HCT116 (cell line): ENCODE data around the gene AGAP1. TPM values are rescaled to one million over a fixed set of nuclear protein-coding genes. Genes with fewer than 3 reads are reported as not detected.

ENCODE experiments used
- ATAC-seq: fragments of 200-7000 bp; cut with Tn5 transposase; 2 replicates; pipeline ENCODE4 v1.9.1; 2020; ENCODE audit warnings: mild to moderate bottlenecking, moderate library complexity
- BruUV-seq: library from RNA; stranded (reverse); fragments of 400-500 nt; replicated peaks from 2 replicates; lab custom pipeline; 2021; lab: Mats Ljungman, UMichigan
- CTCF ChIA-PET: fragments of 300-600 bp; sonication (Branson Sonifier 250); formaldehyde crosslinking; loops from one replicate; lab custom pipeline; 2021; ENCODE audit warnings: antibody characterized with exemption; lab: Charles Lee
- POLR2A ChIA-PET: fragments of 300-600, 350-600 bp; sonication (Branson Sonifier 250); formaldehyde crosslinking; loops from one replicate; lab custom pipeline; 2021; ENCODE audit warnings: antibody characterized with exemption; lab: Charles Lee
- RAD21 ChIA-PET, 2 experiments: fragments of 300-600 bp; sonication (Branson Sonifier 250); formaldehyde crosslinking; loops; one replicate each; lab custom pipeline; 2023; ENCODE audit warnings: low total read pairs in 2 of 2; ENCODE audit not compliant: uncharacterized antibody in 2 of 2, unreplicated experiment in 2 of 2, low non-redundant PET in 1 of 2; lab: Charles Lee
- DNase-seq: peaks from one replicate; pipeline ENCODE4 v3.0.0-alpha.2; 2010; ENCODE audit warnings: low read depth, low spot score
- H2AFZ ChIP-seq: fragments of 200-600 bp; shearing (Covaris generic), sonication (generic); 2 replicates; pipeline ENCODE4 v1.6.1; 2017; ENCODE audit warnings: low read depth, mixed run types, mixed read lengths, antibody characterized with exemption, low read length; ENCODE audit not compliant: poor library complexity, severe bottlenecking
- H3K27ac ChIP-seq: 2 replicates; pipeline ENCODE4 v1.5.1; 2012; ENCODE audit warnings: low read depth, low read length
- H3K27me3 ChIP-seq: fragments of 200-600 bp; sonication (generic); 2 replicates; pipeline ENCODE4 v1.6.1; 2016; ENCODE audit warnings: mixed run types, low read length, mixed read lengths; ENCODE audit not compliant: insufficient read depth
- H3K36me3 ChIP-seq, 2 experiments: fragments of 200-500 bp in 1 of 2; fragments of 200-600 bp in 1 of 2; sonication (Bioruptor generic) in 1 of 2; sonication (generic) in 1 of 2; 2 replicates each; pipeline versions ENCODE4 v1.5.1 to v1.6.1; 2014 to 2016; ENCODE audit warnings: low read length in 2 of 2, inconsistent platforms in 1 of 2, mixed read lengths in 1 of 2, mixed run types in 1 of 2; ENCODE audit not compliant: insufficient read depth in 2 of 2, control insufficient read depth in 1 of 2
- H3K4me1 ChIP-seq, 2 experiments: fragments of 200-600 bp in 1 of 2; sonication (generic) in 1 of 2; 2 replicates each; pipeline versions ENCODE4 v1.5.1 to v1.6.1; 2012 to 2017; ENCODE audit warnings: low read length in 2 of 2, inconsistent platforms in 1 of 2, mild to moderate bottlenecking in 1 of 2, mixed read lengths in 1 of 2, mixed run types in 1 of 2, moderate library complexity in 1 of 2; ENCODE audit not compliant: insufficient read depth in 2 of 2, control insufficient read depth in 1 of 2
- H3K4me2 ChIP-seq: fragments of 200-600 bp; sonication (generic); 2 replicates; pipeline ENCODE4 v1.6.1; 2017; ENCODE audit warnings: mixed run types, low read length, mixed read lengths
- H3K4me3 ChIP-seq, 2 experiments: fragments of 200-600 bp in 1 of 2; sonication (generic) in 1 of 2; replicated peaks in 1 of 2; 2 replicates each; pipeline ENCODE4 v1.5.1; 2011 to 2016; ENCODE audit warnings: low read length in 2 of 2, control low read depth in 1 of 2, low read depth in 1 of 2, mild to moderate bottlenecking in 1 of 2, mixed read lengths in 1 of 2, mixed run types in 1 of 2
- H3K79me2 ChIP-seq: fragments of 200-600 bp; sonication (generic); 2 replicates; pipeline ENCODE4 v1.6.1; 2017; ENCODE audit warnings: mild to moderate bottlenecking, mixed run types, low read length, moderate library complexity, mixed read lengths; ENCODE audit not compliant: insufficient read depth
- H3K9ac ChIP-seq: fragments of 200-600 bp; sonication (generic); 2 replicates; pipeline ENCODE4 v1.6.1; 2016; ENCODE audit warnings: low read length, mixed read lengths
- H3K9me2 ChIP-seq: fragments of 200-600 bp; sonication (generic), shearing (Covaris generic); 2 replicates; pipeline ENCODE4 v1.6.1; 2017; ENCODE audit warnings: mixed run types, mild to moderate bottlenecking, moderate library complexity; ENCODE audit not compliant: insufficient read depth
- H3K9me3 ChIP-seq, 2 experiments: fragments of 200-500 bp in 1 of 2; fragments of 200-600 bp in 1 of 2; sonication (Bioruptor generic) in 1 of 2; sonication (generic) in 1 of 2; 2 replicates each; pipeline ENCODE4 v1.6.1; 2014 to 2017; ENCODE audit warnings: low read length in 2 of 2, mixed read lengths in 2 of 2, inconsistent platforms in 1 of 2, low read depth in 1 of 2, mild to moderate bottlenecking in 1 of 2, mixed run types in 1 of 2, moderate library complexity in 1 of 2; ENCODE audit not compliant: control insufficient read depth in 1 of 2, insufficient read depth in 1 of 2
- H4K20me1 ChIP-seq: fragments of 200-600 bp; sonication (generic), shearing (Covaris generic); 2 replicates; pipeline ENCODE4 v1.6.1; 2017; ENCODE audit warnings: mixed run types, mild to moderate bottlenecking, moderate library complexity; ENCODE audit not compliant: insufficient read depth
- CBX3 ChIP-seq: IDR thresholded peaks from 2 replicates; pipeline ENCODE4 v1.6.1; 2012; ENCODE audit warnings: low read depth
- FOSL1 ChIP-seq: IDR thresholded peaks from 2 replicates; pipeline ENCODE4 v1.6.1; 2012; ENCODE audit warnings: low read depth
- JUND ChIP-seq: IDR thresholded peaks from 2 replicates; pipeline ENCODE4 v1.6.1; 2012
- MAX ChIP-seq: IDR thresholded peaks from 2 replicates; pipeline ENCODE4 v1.6.1; 2012
- POLR2AphosphoS5 ChIP-seq: IDR thresholded peaks from 2 replicates; pipeline ENCODE4 v1.6.1; 2011; ENCODE audit warnings: mild to moderate bottlenecking, low read depth, low read length, moderate library complexity
- SIN3A ChIP-seq: IDR thresholded peaks from 2 replicates; pipeline ENCODE4 v1.6.1; 2012; ENCODE audit warnings: low read depth
- SP1 ChIP-seq: IDR thresholded peaks from 2 replicates; pipeline ENCODE4 v1.6.1; 2012; ENCODE audit warnings: low read depth
- SRF ChIP-seq: IDR thresholded peaks from 2 replicates; pipeline ENCODE4 v1.6.1; 2012; ENCODE audit warnings: low read depth
- YY1 ChIP-seq: IDR thresholded peaks from 2 replicates; pipeline ENCODE4 v1.6.1; 2011; ENCODE audit warnings: low read length, low read depth, moderate library complexity, mild to moderate bottlenecking; ENCODE audit not compliant: insufficient replicate concordance; ENCODE audit errors: extremely low read depth
- ZFX ChIP-seq: fragments of 450-650 bp; IDR thresholded peaks from 2 replicates; pipeline ENCODE4 v1.6.1; 2017
- ZNF274 ChIP-seq: fragments of 200-500 bp; sonication (Bioruptor generic); IDR thresholded peaks from 2 replicates; pipeline ENCODE4 v1.6.1; 2014; ENCODE audit warnings: mild to moderate bottlenecking, low read depth, low read length, inconsistent platforms
- intact Hi-C: fragments of 100-400 bp; cut with micrococcal nuclease; formaldehyde crosslinking; loops from 2 replicates; pipeline ENCODE4 v1.10.0; 2022
- total RNA-seq: library from RNA; stranded (reverse); gene quantifications from one replicate; pipeline ENCODE4 v1.2.1, GENCODE V29; 2021; ENCODE audit not compliant: unreplicated experiment

Gene AGAP1
- total RNA-seq, 1 experiment from 2014 or later: 43.8 TPM

- Histone ChIP-seq H3K27ac (no peak overlapping the region), H3K4me3 (no peak overlapping the region), H3K4me2 (peak overlapping the region; percentile 67), H3K79me2 (no peaks in the 10 kb centered on the region), H3K9ac (no peak overlapping the region), H4K20me1 (no peaks in the 10 kb centered on the region), H3K27me3 (no peaks in the 10 kb centered on the region), H3K36me3 (no peaks in the 10 kb centered on the region), H2AFZ (peak overlapping the region; percentile 82), H3K9me3 (no peaks in the 10 kb centered on the region), H3K9me2 (no peaks in the 10 kb centered on the region), H3K4me1 (peaks cover 6 to 12% of the 10 kb centered on the region in 2 experiments; a peak in 3 of 4 replicates)
- BruUV-seq: no TSS peak
- ATAC-seq (peak; percentile 92), DNase-seq (peak; percentile 67)
- POLR2A ChIA-PET: no interaction called here
- TF ChIP-seq ZFX (no peak), FOSL1 (peak; percentile 73; the same call in 1 of the 2 replicates), CBX3 (peak; percentile 32; the same call in 1 of the 2 replicates), JUND (peak; percentile 45; the same call in 1 of the 2 replicates), SP1 (peak; percentile 33; the same call in 1 of the 2 replicates), POLR2AphosphoS5 (peak; percentile 57), SIN3A (no peak), SRF (no peak), YY1 (peak; percentile 78), MAX (peak; percentile 65; the same call in 1 of the 2 replicates), ZNF274 (no peak)
- intact Hi-C loops: no loop called here
- CTCF ChIA-PET: no interaction called here
- RAD21 ChIA-PET: no interaction called here
Measured at GRCh38 chr2:235468978-235469655, 24.7 kb upstream of the AGAP1 start.
